ENCODE results near the gene PINLYP. TPM values are rescaled to one million over a fixed set of nuclear protein-coding genes. Genes with fewer than 3 reads are reported as not detected.

Gene PINLYP
- total RNA-seq, 1 donor: 0.72 TPM

DNA sequence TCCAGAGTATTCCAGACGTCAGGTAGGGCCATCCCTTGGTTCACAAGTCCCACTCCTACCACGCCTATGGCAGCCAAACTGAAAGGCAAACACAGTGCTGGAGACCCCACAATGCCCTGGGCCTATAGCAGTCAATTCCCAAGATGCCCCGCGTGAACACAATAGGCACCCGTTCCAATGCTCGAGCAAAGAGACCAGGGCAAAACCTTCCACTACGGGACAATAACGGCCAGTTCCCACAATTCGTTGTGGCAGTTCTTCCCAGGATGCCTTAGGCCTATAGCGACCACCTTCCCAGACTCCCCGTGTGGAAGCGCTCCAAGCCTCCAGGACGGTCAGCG lies 43.3 kb downstream of the PINLYP start:
- no peaks in the 10 kb centered on the region for H3K27me3 ChIP-seq (ENCODE audit: insufficient read depth, low read length)
- peaks cover 47% of the 10 kb centered on the region for H3K79me2 ChIP-seq (ENCODE audit: insufficient read depth, low read length)
- DNase-seq (ENCODE audit: insufficient read length, low spot score, missing footprints): peak; percentile 92
- H2AFZ ChIP-seq (ENCODE audit: low read length): peak overlapping the region; percentile 99
- no peaks in the 10 kb centered on the region for H4K20me1 ChIP-seq (ENCODE audit: insufficient read depth, low read length)
- H3K36me3 ChIP-seq (ENCODE audit: insufficient read depth, low read length): peaks cover 3% of the 10 kb centered on the region
- no peaks in the 10 kb centered on the region for H3K9me3 ChIP-seq (ENCODE audit: low read depth, low read length)
- peak overlapping the region; percentile 92 for H3K27ac ChIP-seq (ENCODE audit: low read depth, low read length)
- TF ChIP-seq, protein P1, sequence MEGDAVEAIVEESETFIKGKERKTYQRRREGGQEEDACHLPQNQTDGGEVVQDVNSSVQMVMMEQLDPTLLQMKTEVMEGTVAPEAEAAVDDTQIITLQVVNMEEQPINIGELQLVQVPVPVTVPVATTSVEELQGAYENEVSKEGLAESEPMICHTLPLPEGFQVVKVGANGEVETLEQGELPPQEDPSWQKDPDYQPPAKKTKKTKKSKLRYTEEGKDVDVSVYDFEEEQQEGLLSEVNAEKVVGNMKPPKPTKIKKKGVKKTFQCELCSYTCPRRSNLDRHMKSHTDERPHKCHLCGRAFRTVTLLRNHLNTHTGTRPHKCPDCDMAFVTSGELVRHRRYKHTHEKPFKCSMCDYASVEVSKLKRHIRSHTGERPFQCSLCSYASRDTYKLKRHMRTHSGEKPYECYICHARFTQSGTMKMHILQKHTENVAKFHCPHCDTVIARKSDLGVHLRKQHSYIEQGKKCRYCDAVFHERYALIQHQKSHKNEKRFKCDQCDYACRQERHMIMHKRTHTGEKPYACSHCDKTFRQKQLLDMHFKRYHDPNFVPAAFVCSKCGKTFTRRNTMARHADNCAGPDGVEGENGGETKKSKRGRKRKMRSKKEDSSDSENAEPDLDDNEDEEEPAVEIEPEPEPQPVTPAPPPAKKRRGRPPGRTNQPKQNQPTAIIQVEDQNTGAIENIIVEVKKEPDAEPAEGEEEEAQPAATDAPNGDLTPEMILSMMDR (IDR thresholded peaks at IDR 0.05; ENCODE audit: extremely low read depth, low read depth, low read length): no peak
- peak overlapping the region; percentile 99 for H3K4me2 ChIP-seq (ENCODE audit: insufficient read depth, low read length)
- peaks cover 12% of the 10 kb centered on the region for H3K4me1 ChIP-seq (ENCODE audit: insufficient read depth, low read length)
- H3K4me3 ChIP-seq (ENCODE audit: insufficient read depth, low read length): peak overlapping the region; percentile 90

DNA sequence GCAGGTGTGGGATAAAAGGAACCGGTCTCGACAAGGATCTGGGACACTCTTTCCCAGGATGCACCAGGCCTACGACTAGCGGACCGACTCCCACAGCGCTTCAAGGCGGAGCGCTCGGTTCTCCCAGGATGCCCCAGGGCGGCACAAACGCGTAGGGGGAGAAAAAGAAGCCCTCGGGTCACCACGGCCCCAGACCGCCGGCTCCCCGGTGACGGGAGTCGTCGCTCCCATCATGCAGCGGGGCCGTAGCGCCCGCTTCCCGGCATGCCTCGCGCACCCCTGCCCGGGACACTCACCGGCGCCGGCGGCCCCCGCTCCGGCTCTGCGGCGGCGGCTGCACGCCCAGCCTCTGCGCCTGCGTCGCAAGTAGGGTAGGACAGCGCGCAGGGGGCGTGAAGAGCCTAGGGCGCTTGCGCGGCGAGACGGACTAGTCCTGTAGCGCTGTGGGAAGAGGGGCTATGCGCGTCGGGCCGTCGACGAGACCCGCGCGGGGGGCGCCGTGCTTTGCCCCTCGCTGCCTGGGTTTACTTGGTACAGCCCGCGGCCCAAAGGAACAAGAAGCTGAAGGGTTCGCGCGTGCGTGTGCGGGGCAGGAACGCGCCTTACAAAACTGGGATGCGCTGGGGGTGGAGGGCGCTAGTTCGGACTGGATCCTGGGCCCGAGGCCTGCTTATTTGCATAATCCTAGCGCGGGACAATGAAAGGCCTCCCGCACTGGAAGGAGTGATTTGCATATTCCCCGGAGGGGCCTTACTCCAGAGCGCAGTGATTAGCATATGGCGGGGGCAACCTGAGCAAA lies 43.9 kb downstream of the PINLYP start, which contains the start of gene ZNF428:
Gene ZNF428 (minus strand): TSS at position 368 of the 799 bp plus-strand sequence. CDS start 5,325 bp downstream, outside the sequence.
- DNase-seq (ENCODE audit: insufficient read length, low spot score, missing footprints): peak; percentile 100
- TF ChIP-seq, protein P1 (IDR thresholded peaks at IDR 0.05; ENCODE audit: extremely low read depth, low read depth, low read length): no peak
- H3K4me3 ChIP-seq (ENCODE audit: insufficient read depth, low read length): peak within 1 kb of the TSS; percentile 90
- H3K9me3 ChIP-seq (ENCODE audit: low read depth, low read length): no peaks in the 10 kb centered on the region
- no peaks in the 10 kb centered on the region for H4K20me1 ChIP-seq (ENCODE audit: insufficient read depth, low read length)
- peak within 1 kb of the TSS; percentile 99 for H3K4me2 ChIP-seq (ENCODE audit: insufficient read depth, low read length)
- H3K4me1 ChIP-seq (ENCODE audit: insufficient read depth, low read length): peaks cover 12% of the 10 kb centered on the region
- H3K36me3 ChIP-seq (ENCODE audit: insufficient read depth, low read length): no peaks in the 10 kb centered on the region
- H3K79me2 ChIP-seq (ENCODE audit: insufficient read depth, low read length): peaks cover 41% of the 10 kb centered on the region
- H2AFZ ChIP-seq (ENCODE audit: low read length): peak within 1 kb of the TSS; percentile 99
- H3K27me3 ChIP-seq (ENCODE audit: insufficient read depth, low read length): no peaks in the 10 kb centered on the region
- peak within 1 kb of the TSS; percentile 92 for H3K27ac ChIP-seq (ENCODE audit: low read depth, low read length)

DNA sequence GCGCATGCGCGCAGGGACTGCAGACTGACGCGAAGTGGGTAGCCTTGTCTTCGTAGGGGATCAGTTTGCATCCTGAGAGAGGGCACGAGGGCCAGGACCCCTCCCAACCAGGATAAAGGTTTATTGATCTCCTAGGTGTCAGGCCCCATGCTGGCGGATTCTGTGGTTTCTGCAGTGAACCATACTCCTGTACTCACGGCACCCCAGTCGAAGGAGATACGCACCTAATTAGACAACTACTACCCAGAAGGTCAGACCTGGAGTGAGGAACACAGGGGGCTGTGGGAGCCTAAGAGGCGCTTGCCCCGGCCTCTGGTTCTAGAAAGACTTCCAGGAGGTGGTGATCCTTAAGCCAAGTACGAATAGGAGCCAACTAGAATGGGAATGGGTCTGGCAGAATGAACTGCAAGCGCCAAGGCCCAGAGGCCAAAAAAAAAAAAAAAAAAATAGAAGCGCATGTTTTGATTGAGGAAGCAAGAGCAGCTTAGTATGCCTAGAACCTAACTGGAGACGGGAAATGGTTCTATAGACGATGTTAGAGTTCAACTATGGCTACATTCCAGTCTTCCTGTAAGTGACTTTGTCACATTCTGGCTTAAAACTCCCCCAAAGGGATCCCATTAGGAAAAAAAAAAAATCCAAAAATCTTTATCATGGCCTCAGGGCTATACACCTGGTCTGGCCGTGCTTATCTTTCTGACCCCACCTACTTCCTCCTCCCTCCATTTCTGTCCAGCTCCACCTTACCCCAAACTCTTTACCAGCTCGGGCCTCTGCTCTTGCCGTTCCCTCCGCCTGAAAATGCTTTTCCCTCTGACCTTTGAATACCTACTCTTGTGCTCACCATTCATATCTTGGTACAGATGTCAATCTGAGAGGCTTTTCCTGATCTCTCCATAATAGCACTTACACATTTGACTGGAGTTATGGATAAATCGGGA lies 44.7 kb downstream of the PINLYP start:
- peaks cover 12% of the 10 kb centered on the region for H3K4me1 ChIP-seq (ENCODE audit: insufficient read depth, low read length)
- H3K79me2 ChIP-seq (ENCODE audit: insufficient read depth, low read length): peaks cover 32% of the 10 kb centered on the region

More for the DNA sequence above, 44.7 kb downstream of the PINLYP start:
- Histone ChIP-seq H3K4me2 (ENCODE audit: insufficient read depth, low read length) (peak overlapping the region; percentile 99), H3K36me3 (ENCODE audit: insufficient read depth, low read length) (no peaks in the 10 kb centered on the region), H4K20me1 (ENCODE audit: insufficient read depth, low read length) (no peaks in the 10 kb centered on the region), H3K9me3 (ENCODE audit: low read depth, low read length) (no peaks in the 10 kb centered on the region), H3K27ac (ENCODE audit: low read depth, low read length) (peak overlapping the region; percentile 92), H3K4me3 (ENCODE audit: insufficient read depth, low read length) (peak overlapping the region; percentile 90), H3K27me3 (ENCODE audit: insufficient read depth, low read length) (no peaks in the 10 kb centered on the region), H2AFZ (ENCODE audit: low read length) (peak overlapping the region; percentile 99)
- TF ChIP-seq, protein P1 (IDR thresholded peaks at IDR 0.05; ENCODE audit: extremely low read depth, low read depth, low read length): no peak
- DNase-seq (ENCODE audit: insufficient read length, low spot score, missing footprints): peak; percentile 29

All from osteoblast (primary cell).